ENCODE measurements around the gene HOXD3.

The HOXD3 gene

DNA sequence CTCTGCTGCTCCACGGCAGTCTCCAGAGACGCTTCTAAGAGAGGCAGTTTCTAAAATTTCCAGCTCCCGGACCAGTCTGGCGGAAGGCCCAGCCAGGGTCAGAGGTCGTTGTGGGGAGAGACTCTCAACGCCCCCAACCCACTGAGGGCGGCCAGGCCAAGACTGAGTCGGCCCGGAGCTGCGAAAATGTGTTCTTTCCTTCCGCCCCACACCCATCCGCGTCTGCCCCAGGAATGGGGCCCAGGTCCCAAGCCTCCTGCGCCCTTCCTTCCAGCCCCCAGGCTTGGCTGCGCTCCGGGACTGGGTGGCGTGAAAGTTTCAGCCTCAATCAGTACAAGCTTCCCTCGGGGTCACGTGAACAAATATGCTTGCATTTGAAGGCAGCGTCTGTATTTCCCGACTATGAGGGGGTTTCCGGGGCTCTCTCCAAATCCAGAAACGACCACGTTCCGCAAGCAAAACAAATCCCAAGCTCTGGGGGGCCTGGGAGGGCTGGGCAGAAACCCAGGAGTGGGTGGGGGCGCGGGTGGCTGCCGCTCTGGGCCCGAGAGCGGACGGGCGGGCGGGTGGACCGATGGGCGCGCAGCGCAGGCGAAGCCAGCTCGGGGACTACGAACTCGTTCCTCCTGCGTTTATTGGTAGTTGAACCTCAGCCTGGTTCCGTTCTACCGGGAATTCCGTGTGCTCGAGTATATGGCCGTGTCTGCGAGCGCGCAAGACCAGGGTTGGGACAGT, 3.3 kb downstream of the HOXD3 start:
- Histone ChIP-seq H3K36me3 (ENCODE audit: control insufficient read depth, insufficient read depth, low read length) (no peaks in the 10 kb centered on the region), H3K9ac (ENCODE audit: low read length) (no peak overlapping the region), H3K4me1 (ENCODE audit: control insufficient read depth, insufficient read depth, low read length) (no peaks in the 10 kb centered on the region), H3K27me3 (ENCODE audit: control insufficient read depth, insufficient read depth, low read length) (peaks cover 41% of the 10 kb centered on the region), H3K27ac (ENCODE audit: low read depth, low read length) (no peak overlapping the region), H3K4me3 (ENCODE audit: low read length) (peak overlapping the region; percentile 32)

DNA sequence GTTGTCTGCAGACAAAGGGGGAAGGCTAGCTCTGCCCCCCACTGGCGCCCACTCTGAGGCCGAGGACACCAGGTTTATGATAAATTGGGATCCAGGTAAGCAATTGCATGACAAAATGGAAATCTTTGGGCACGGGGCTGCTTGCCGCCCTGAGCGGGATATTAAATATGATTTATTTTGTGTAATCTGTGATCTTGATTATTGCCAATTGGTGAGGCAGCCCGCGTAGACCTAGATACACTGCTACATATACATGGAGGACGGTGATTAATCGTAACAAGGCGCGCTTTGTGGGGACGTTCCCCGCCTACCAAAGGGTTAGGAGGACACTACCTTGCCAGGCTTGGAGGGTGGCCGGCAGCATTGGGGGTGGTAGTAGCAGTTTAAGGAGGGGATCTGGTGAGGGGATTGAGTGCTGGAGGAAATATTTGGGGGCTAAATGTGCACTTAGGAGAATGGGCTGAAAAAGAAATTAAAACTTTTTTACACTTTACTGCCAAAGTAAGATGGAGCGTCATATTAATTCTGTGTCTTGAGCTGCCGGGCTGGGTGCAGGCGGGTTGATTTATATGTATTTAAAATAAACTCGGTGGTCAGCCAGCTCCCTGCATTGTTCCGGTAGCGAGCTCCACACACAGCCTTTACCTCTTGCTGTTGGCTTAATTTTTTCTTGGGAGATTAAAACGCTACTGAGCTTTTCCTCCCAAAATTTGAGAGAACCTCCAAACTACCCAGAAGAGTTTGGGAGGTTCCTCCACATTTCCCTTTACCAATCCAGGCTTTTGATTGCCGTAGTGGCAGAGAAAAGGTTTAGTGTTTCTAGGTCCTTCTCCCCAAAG, 4.1 kb downstream of the HOXD3 start:
- peaks cover 46% of the 10 kb centered on the region for H3K27me3 ChIP-seq (ENCODE audit: control insufficient read depth, insufficient read depth, low read length)
- H3K27ac ChIP-seq (ENCODE audit: low read depth, low read length) = no peak overlapping the region
- no peak overlapping the region for H3K9ac ChIP-seq (ENCODE audit: low read length)
- H3K4me3 ChIP-seq (ENCODE audit: low read length) = peak overlapping the region; percentile 3
- H3K4me1 ChIP-seq (ENCODE audit: control insufficient read depth, insufficient read depth, low read length) = no peaks in the 10 kb centered on the region
- no peaks in the 10 kb centered on the region for H3K36me3 ChIP-seq (ENCODE audit: control insufficient read depth, insufficient read depth, low read length)

DNA sequence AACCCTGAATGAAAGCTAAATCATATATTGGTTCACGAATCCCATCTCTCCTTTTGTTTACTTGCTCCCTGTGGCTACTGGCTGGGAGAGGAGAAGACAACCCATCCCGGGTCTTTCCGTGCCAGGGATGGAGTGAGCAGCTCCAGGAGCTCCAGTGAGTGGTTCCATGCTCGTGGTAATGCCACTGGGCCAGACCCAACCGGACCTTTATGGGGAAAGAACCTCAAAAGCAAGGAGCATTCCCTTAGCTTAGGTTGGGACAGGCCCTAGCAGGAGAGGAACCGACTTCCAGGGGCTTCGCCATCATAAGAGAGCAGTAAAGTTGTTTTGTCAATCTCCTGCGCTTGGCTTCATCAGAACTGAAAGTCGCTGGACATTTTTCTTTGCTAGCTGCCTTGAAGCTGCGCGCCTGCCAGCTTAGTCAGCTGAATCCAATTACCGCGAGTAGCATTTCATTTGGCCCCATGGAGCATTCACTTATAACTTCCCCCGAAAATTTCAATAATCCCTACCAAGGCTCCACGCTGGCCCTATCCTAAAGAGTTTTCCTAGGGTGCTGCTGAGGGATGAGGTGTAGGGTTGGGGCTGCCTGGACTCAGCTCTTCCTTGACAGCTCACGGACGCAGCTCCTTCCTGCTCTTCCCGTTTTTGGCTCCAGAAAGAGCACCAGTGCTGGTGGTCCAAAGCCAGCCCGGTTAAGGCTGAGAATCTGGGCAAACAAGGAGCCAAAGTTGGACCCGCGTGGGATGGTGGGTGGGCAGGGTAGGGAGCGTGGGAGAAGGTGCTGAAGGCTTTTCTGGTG, 4.9 kb downstream of the HOXD3 start:
- Histone ChIP-seq H3K36me3 (ENCODE audit: control insufficient read depth, insufficient read depth, low read length) (no peaks in the 10 kb centered on the region), H3K27ac (ENCODE audit: low read depth, low read length) (no peak overlapping the region), H3K4me1 (ENCODE audit: control insufficient read depth, insufficient read depth, low read length) (no peaks in the 10 kb centered on the region), H3K4me3 (ENCODE audit: low read length) (no peak overlapping the region), H3K27me3 (ENCODE audit: control insufficient read depth, insufficient read depth, low read length) (peaks cover 46% of the 10 kb centered on the region), H3K9ac (ENCODE audit: low read length) (no peak overlapping the region)

GRCh38 chr2:176162911-176163671, 6.0 kb downstream of the HOXD3 start:
- Histone ChIP-seq H3K9ac (ENCODE audit: low read length) (no peak overlapping the region), H3K27me3 (ENCODE audit: control insufficient read depth, insufficient read depth, low read length) (peaks cover 42% of the 10 kb centered on the region), H3K4me3 (ENCODE audit: low read length) (no peak overlapping the region)

DNA sequence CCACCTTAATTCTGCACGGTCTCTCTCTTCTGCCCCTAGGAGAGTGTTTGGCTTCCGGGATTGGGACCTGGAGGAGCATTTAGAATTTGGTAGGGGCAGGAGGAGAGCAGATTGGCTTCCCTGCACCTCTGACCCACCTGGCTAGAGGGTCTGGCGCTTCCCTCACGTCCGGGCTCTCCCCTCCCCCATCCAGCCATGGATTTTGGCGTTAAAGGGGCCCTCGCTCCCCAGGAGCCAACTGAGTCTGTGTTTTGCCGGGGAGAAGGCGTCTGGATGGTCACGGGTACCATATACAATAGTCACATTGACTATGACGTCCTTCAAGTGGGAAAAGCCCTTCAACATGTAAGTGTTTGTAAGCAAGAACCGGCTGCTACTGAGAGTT, 6.6 kb downstream of the HOXD3 start:
- Histone ChIP-seq H3K36me3 (ENCODE audit: control insufficient read depth, insufficient read depth, low read length) (no peaks in the 10 kb centered on the region), H3K4me1 (ENCODE audit: control insufficient read depth, insufficient read depth, low read length) (no peaks in the 10 kb centered on the region), H3K27ac (ENCODE audit: low read depth, low read length) (no peak overlapping the region), H3K4me3 (ENCODE audit: low read length) (no peak overlapping the region), H3K27me3 (ENCODE audit: control insufficient read depth, insufficient read depth, low read length) (peaks cover 38% of the 10 kb centered on the region), H3K9ac (ENCODE audit: low read length) (no peak overlapping the region)

More at GRCh38 chr2:176162911-176163671, 6.0 kb downstream of the HOXD3 start:
- Histone ChIP-seq H3K27ac (ENCODE audit: low read depth, low read length) (no peak overlapping the region), H3K36me3 (ENCODE audit: control insufficient read depth, insufficient read depth, low read length) (no peaks in the 10 kb centered on the region), H3K4me1 (ENCODE audit: control insufficient read depth, insufficient read depth, low read length) (no peaks in the 10 kb centered on the region)

DNA sequence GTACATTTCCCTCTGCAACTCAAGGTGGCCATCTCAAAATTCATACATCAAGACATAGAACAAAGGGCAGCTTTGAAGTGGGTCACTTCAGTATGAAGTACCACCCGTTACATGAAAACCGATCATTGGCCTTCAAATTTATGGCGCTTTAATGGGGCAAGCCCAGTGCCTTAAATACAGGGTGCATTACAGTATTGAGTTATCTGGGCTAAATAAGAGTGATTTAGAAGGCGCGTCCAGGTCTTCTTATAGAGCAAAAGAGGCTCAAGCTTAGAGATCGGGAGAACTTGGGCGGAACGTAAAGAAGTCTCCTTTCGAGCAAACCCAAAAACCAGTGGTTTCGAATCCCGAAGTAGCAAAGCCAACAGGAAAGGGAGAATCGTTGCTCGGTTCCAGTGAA, 7.1 kb downstream of the HOXD3 start:
- H3K4me1 ChIP-seq (ENCODE audit: control insufficient read depth, insufficient read depth, low read length) = no peaks in the 10 kb centered on the region
- no peak overlapping the region for H3K4me3 ChIP-seq (ENCODE audit: low read length)
- H3K27me3 ChIP-seq (ENCODE audit: control insufficient read depth, insufficient read depth, low read length) = peaks cover 38% of the 10 kb centered on the region
- H3K27ac ChIP-seq (ENCODE audit: low read depth, low read length) = no peak overlapping the region
- H3K36me3 ChIP-seq (ENCODE audit: control insufficient read depth, insufficient read depth, low read length) = no peaks in the 10 kb centered on the region
- H3K9ac ChIP-seq (ENCODE audit: low read length) = no peak overlapping the region

DNA sequence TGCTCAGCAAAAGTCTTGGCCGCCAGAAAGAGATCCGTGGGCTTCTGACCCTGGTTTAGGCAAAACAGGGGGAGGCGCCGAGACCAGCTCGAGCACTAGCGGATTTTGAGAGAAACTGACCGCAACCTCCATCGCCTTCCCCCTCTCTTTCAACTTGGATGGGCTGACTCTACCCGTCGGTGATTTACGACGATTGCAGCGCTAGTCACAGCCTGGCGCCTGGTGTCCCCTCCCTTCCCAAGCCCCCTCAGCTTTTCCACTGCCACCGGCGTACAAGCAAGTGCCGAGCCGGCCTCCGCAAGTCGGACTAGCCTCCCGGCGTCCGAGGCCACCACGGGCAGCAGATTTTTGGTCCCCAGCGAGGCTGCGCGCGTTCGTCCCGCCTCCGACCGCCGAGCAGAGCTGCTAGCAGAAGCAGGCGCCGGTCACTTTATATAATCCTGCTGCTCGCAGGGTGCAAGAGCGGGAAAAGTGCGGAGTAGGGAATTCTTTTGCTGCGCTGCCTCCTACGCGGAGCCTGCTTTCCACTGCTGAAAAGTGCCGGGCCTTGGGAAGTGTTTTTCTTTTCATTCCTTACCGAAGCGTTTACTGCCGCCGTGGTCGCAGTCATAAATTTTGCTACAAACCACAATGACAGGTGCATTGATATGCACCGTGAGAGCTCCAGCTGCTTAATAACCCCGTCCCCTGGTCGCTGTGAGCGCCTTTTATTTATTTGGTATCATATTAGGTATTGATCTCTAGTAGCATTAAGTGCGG, 7.7 kb downstream of the HOXD3 start:
- Histone ChIP-seq H3K36me3 (ENCODE audit: control insufficient read depth, insufficient read depth, low read length) (no peaks in the 10 kb centered on the region), H3K9ac (ENCODE audit: low read length) (no peak overlapping the region), H3K4me3 (ENCODE audit: low read length) (peak overlapping the region; percentile 14), H3K27ac (ENCODE audit: low read depth, low read length) (no peak overlapping the region), H3K27me3 (ENCODE audit: control insufficient read depth, insufficient read depth, low read length) (peaks cover 32% of the 10 kb centered on the region), H3K4me1 (ENCODE audit: control insufficient read depth, insufficient read depth, low read length) (no peaks in the 10 kb centered on the region)

GRCh38 chr2:176165370-176166050, 8.4 kb downstream of the HOXD3 start:
- peaks cover 26% of the 10 kb centered on the region for H3K27me3 ChIP-seq (ENCODE audit: control insufficient read depth, insufficient read depth, low read length)
- H3K4me1 ChIP-seq (ENCODE audit: control insufficient read depth, insufficient read depth, low read length) = no peaks in the 10 kb centered on the region
- H3K27ac ChIP-seq (ENCODE audit: low read depth, low read length) = no peak overlapping the region
- H3K9ac ChIP-seq (ENCODE audit: low read length) = no peak overlapping the region
- H3K36me3 ChIP-seq (ENCODE audit: control insufficient read depth, insufficient read depth, low read length) = no peaks in the 10 kb centered on the region
- no peak overlapping the region for H3K4me3 ChIP-seq (ENCODE audit: low read length)

DNA sequence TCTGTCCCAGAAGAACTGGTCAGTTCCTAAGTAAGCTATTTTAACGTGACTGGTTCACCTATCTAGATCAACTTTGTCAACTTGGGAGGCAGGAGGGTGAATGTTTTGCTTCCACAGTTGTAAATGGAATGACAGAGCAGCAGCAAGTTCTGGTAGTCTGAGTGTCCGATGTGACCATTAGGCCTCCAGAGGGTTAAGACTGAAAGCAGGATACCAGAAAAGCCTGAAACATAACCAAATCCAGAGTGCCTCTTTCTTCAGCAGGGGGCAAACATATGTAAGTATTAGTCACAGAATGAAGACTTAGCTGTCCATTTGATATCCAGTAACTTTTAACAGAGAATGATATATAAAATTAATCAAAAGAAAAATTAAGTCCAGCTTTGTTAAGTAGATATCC, 9.2 kb downstream of the HOXD3 start:
- H3K4me1 ChIP-seq (ENCODE audit: control insufficient read depth, insufficient read depth, low read length) = no peaks in the 10 kb centered on the region
- no peak overlapping the region for H3K4me3 ChIP-seq (ENCODE audit: low read length)
- no peak overlapping the region for H3K27ac ChIP-seq (ENCODE audit: low read depth, low read length)
- no peaks in the 10 kb centered on the region for H3K36me3 ChIP-seq (ENCODE audit: control insufficient read depth, insufficient read depth, low read length)
- H3K27me3 ChIP-seq (ENCODE audit: control insufficient read depth, insufficient read depth, low read length) = peaks cover 20% of the 10 kb centered on the region
- H3K9ac ChIP-seq (ENCODE audit: low read length) = no peak overlapping the region

DNA sequence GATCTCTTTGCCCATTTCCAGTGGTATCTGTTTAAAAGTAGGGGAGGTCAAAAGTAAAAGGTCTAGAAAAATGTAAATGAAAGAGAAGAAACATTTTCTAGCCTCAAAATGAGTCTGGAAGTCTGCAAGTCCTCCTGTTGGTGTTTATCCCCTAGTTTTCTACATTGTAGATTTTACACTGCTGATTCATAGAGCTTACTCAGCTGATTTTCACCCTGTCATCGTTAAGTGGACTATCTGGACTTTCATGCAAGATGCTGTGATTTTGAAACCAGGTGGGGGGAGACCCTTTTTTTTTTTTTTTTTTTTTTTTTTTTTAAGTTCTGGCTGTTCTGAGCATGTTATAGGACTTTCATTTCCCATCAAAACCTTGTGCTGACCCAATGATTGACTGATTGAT, 10.3 kb downstream of the HOXD3 start:
- Histone ChIP-seq H3K9ac (ENCODE audit: low read length) (no peak overlapping the region), H3K4me1 (ENCODE audit: control insufficient read depth, insufficient read depth, low read length) (no peaks in the 10 kb centered on the region), H3K27ac (ENCODE audit: low read depth, low read length) (no peak overlapping the region), H3K4me3 (ENCODE audit: low read length) (no peak overlapping the region), H3K36me3 (ENCODE audit: control insufficient read depth, insufficient read depth, low read length) (no peaks in the 10 kb centered on the region), H3K27me3 (ENCODE audit: control insufficient read depth, insufficient read depth, low read length) (peaks cover 18% of the 10 kb centered on the region)

DNA sequence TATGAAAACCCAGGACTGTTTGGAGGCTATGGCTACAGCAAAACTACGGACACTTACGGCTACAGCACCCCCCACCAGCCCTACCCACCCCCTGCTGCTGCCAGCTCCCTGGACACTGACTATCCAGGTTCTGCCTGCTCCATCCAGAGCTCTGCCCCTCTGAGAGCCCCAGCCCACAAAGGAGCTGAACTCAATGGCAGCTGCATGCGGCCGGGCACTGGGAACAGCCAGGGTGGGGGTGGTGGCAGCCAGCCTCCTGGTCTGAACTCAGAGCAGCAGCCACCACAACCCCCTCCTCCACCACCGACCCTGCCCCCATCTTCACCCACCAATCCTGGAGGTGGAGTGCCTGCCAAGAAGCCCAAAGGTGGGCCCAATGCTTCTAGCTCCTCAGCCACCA, 12.1 kb downstream of the HOXD3 start:
- Histone ChIP-seq H3K4me3 (ENCODE audit: low read length) (no peak overlapping the region), H3K27ac (ENCODE audit: low read depth, low read length) (no peak overlapping the region), H3K9ac (ENCODE audit: low read length) (no peak overlapping the region), H3K36me3 (ENCODE audit: control insufficient read depth, insufficient read depth, low read length) (no peaks in the 10 kb centered on the region), H3K27me3 (ENCODE audit: control insufficient read depth, insufficient read depth, low read length) (peaks cover 14% of the 10 kb centered on the region), H3K4me1 (ENCODE audit: control insufficient read depth, insufficient read depth, low read length) (no peaks in the 10 kb centered on the region)

Measured in rectal smooth muscle tissue (tissue), 1 donor.